ENCODE measurements around the gene IFI30. TPM values are rescaled to one million over a fixed set of nuclear protein-coding genes. Genes with fewer than 3 reads are reported as not detected.

Gene IFI30
- total RNA-seq, 1 experiment from 2014 or later = 9.1 TPM

DNA sequence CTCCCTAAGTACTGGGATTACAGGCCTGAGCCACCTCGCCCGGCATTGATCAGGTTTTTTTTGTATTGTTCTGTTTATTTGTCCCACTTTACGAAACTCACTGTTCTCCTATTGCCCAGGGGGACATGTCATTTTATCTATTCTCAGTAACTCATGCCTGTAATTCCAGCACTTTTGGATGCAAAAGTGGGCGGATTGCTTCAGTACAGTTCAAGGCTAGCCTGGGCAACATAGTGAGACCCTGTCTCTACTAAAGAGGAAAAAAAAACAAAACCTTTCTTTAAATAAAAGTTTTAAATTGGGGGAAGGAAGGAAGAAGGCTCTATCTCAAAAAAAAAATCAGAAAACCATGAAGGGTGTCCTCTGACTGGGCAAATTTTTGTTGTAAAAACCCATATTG is 16.7 kb downstream of the IFI30 start:
- intact Hi-C loops (cut with micrococcal nuclease) = no loop called here
- H3K36me3 Mint-ChIP-seq (ENCODE audit: insufficient read depth, unreplicated experiment) = peaks cover 10% of the 10 kb centered on the region
- no peak for DNase-seq (ENCODE audit: unreplicated experiment)
- TF ChIP-seq CTCF (IDR thresholded peaks at IDR 0.05; ENCODE audit: unreplicated experiment) = no peak
- peaks cover 12% of the 10 kb centered on the region for H3K4me1 Mint-ChIP-seq (ENCODE audit: insufficient read depth, unreplicated experiment)
- H3K27ac Mint-ChIP-seq (ENCODE audit: low read depth, unreplicated experiment) = no peak overlapping the region
- H3K9me3 Mint-ChIP-seq (ENCODE audit: unreplicated experiment) = no peaks in the 10 kb centered on the region
- ChIA-PET POLR2A (interaction anchor here (0.6 to 4.7 kb wide), 2 partner anchors 15 to 157 kb away, joined by 3 to 35 read pairs; partner anchors contain the start of gene IFI30), CTCF (interaction anchor here (0.6 kb wide), 1 partner anchor 18 kb away, joined by 3 read pairs; no protein-coding TSS in a partner anchor)
- no peak overlapping the region for H3K4me3 Mint-ChIP-seq (ENCODE audit: unreplicated experiment)
- no peaks in the 10 kb centered on the region for H3K27me3 Mint-ChIP-seq (ENCODE audit: insufficient read depth, unreplicated experiment)
- no TSS peak for BruUV-seq (replicated peaks)

DNA sequence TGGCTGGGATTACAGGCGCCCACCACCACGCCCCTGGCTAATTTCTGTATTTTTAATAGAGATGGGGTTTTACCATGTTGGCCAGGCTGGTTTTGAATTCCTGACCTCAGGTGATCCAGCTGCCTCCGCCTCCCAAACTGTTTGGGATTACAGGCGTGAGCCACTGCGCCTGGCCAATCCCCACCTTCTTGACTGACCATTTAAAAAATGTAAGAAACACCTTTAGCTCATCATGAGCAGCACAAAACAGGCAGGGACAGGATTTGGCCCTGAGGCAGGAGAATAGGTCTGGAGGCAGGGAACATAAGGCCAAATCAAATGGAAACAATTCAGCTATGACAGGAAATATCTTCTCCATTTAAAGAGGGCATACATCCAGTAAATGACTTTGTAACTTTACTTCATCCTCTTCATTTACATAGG is 18.0 kb downstream of the IFI30 start:
- ChIA-PET CTCF (interaction anchor here (0.6 to 2.0 kb wide), 16 partner anchors 17 to 726 kb away, joined by 3 to 23 read pairs (median 4); partner anchors contain the start of gene IFI30), POLR2A (interaction anchor here (0.6 to 4.9 kb wide), 30 partner anchors 9 to 380 kb away, joined by 3 to 147 read pairs (median 8); partner anchors contain the start of genes IFI30, JUND, LSM4 and PGPEP1)
- TF ChIP-seq CTCF (IDR thresholded peaks at IDR 0.05; ENCODE audit: unreplicated experiment) = no peak
- Mint-ChIP-seq H3K27ac (ENCODE audit: low read depth, unreplicated experiment) (peak overlapping the region; percentile 72), H3K4me1 (ENCODE audit: insufficient read depth, unreplicated experiment) (peaks cover 12% of the 10 kb centered on the region), H3K27me3 (ENCODE audit: insufficient read depth, unreplicated experiment) (no peaks in the 10 kb centered on the region), H3K9me3 (ENCODE audit: unreplicated experiment) (no peaks in the 10 kb centered on the region), H3K36me3 (ENCODE audit: insufficient read depth, unreplicated experiment) (peaks cover 15% of the 10 kb centered on the region), H3K4me3 (ENCODE audit: unreplicated experiment) (peak overlapping the region; percentile 78)
- no TSS peak for BruUV-seq (replicated peaks)
- DNase-seq (ENCODE audit: unreplicated experiment) = peak; percentile 83
- intact Hi-C loops (cut with micrococcal nuclease) = loop anchor here (1.0 to 2.0 kb wide), 3 partner anchors 60 to 219 kb away; partner anchors contain the start of gene LSM4

- peak; percentile 100 for DNase-seq (ENCODE audit: unreplicated experiment)
- ChIA-PET CTCF (interaction anchor here (0.6 to 2.0 kb wide), 12 partner anchors 9 to 128 kb away, joined by 3 to 23 read pairs (median 4); partner anchors contain the start of gene IFI30), POLR2A (interaction anchor here (0.6 to 4.9 kb wide), 39 partner anchors 10 to 888 kb away, joined by 3 to 147 read pairs (median 5); partner anchors contain the start of genes CCDC124, GDF15, IFI30 and IQCN)
- TF ChIP-seq CTCF (IDR thresholded peaks at IDR 0.05; ENCODE audit: unreplicated experiment) = no peak
- Mint-ChIP-seq H3K36me3 (ENCODE audit: insufficient read depth, unreplicated experiment) (peaks cover 19% of the 10 kb centered on the region), H3K4me1 (ENCODE audit: insufficient read depth, unreplicated experiment) (peaks cover 12% of the 10 kb centered on the region), H3K4me3 (ENCODE audit: unreplicated experiment) (peak within 1 kb of the TSS; percentile 78), H3K9me3 (ENCODE audit: unreplicated experiment) (no peaks in the 10 kb centered on the region), H3K27me3 (ENCODE audit: insufficient read depth, unreplicated experiment) (no peaks in the 10 kb centered on the region), H3K27ac (ENCODE audit: low read depth, unreplicated experiment) (peak within 1 kb of the TSS; percentile 72)
- BruUV-seq (replicated peaks) = no TSS peak
- intact Hi-C loops (cut with micrococcal nuclease) = loop anchor here (1.0 to 2.0 kb wide), 3 partner anchors 58 to 218 kb away; partner anchors contain the start of gene LSM4
Measured at GRCh38 chr19:18192673-18193387, 19.2 kb downstream of the IFI30 start, which contains the start of gene MPV17L2. MPV17L2 (plus strand) TSS chr19:18193218; CDS start chr19:18193282, 64 bp downstream.
